ENCODE results near the gene COBL.
A peak's percentile ranks its signal among the peaks of the same experiment; 100 is the strongest.
"Not testable (repeated sequence)": the region's sequence is repeated elsewhere in the genome, so short reads cannot be mapped to it uniquely, and the experiment has no call there.

Gene COBL

GRCh38 chr7:51228386-51228958 is 88.1 kb downstream of the COBL start:
- no peak for DNase-seq

GRCh38 chr7:51227861-51228260 is 88.7 kb downstream of the COBL start:
- no peak for DNase-seq

DNA sequence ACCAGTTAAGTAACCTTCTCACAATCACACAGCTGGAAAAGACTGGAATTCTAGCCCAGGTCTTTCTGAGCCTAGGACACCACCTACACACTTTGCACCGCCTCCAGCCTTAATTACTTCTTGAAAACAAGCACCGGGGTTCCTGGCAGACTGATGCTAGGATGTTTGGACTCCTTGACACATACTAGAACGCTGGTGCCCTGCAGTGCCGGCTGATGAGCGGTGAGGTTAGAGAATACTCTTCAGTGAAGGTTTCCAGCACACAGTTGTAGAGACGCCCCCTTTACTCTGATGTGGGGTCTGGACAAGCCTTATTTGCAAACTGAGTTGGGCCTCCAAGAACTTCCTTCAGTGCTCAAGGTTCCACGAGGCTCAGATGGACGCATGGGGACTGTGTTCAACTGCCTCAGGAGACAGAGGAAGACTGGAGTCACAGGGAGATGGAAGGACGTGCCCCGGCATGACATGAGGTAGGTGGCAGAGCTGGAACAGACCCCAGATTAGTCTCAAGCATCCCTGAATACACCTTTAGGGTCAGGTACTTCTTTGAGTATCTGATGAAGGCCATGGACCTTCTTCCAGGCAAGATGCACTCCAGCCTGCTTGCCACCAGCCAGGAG is 89.6 kb downstream of the COBL start:
- DNase-seq = no peak

DNA sequence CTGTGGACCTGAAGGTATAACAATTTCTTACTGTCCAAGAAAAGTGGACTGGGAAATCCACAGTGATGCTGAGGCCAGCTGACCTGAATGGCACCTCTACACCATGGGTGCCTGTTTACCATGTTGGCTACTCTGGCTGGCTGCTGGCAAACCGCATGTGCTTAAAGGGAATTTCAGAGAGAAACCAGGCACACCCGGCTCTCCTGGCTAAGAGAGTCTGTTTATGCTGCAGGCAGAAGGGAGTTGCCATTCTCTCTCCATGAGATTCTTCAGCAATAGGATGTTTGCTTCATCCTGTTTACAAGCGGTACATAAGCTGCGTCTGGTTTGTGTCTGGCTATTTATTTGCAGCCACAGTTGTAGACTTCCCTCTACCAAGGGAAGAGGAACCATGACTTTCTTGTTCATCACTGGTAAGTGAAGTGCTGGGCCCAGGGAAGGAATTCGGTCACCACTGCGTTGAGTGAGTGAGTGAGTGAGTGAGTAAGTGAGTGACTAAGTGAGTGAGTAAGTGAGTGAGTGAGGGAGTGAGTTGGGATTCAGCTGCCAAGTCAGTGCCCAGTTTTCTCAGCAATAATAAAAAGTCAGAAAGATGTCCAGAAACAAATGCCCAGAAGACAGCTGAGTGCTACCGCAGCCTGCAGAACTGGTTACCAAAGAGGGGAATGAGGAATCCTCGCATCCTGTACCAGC is 90.4 kb downstream of the COBL start:
- DNase-seq = no peak

DNA sequence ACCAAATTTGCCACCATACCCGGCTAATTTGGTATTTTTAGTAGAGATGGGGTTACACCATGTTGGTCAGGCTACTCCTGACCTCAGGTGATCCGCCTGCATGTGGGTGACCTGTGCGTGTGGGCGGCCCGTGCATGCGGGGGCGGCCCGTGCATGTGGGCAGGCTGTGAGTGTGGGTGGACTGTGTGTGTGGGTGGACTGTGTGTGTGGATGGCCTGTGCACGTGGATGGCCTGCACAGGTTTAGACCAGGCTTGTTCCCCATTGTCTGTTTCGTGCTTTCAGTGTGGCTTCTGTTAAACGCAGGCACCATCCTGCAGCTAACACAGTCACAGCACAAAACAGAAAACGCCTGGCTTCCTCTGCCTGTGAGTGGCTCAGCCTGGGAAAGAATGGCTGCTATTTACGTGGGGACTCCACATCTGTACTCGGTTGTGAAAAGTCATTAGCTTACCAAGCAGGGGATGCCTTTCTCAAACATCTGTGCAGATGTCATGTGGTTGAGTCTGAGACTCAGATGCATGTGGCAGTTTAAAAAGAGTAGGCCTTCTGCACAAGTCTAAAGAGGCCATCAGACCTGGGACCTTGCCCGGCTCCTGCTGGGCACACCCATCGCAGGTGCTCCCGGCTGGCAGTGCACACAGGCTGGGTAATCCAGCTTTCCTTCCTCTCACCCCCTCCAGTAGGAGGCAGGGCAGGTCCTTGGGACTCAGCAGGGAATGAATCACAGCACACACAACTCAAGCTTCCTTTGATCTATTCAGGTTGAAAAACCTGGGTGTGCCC is 91.6 kb downstream of the COBL start:
- no peak for DNase-seq

- DNase-seq = no peak
These were observed 93.1 kb downstream of the COBL start for GRCh38 chr7:51223505-51223904.

- DNase-seq = no peak
These were observed 93.7 kb downstream of the COBL start for GRCh38 chr7:51222916-51223315.

DNA sequence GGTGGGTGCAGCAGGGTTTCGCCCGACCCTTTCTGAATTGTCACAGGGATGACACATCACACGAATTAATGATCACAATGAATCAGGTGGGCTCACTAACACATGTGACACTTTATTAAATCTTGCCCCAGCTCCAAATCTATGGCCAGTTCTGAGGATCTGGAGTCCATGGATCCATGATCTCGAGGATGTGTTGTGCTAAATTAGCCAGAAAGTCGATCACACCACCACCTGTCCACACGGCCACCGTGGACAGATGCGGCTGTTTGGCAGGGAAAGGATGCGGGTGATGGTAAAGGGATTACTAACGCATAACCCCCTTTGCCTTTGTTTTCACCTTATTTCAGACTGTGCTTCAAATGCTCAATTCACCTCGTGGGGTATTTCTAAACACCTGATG is 96.4 kb downstream of the COBL start:
- no peak for DNase-seq

- no peak for DNase-seq
These were observed 97.2 kb downstream of the COBL start for GRCh38 chr7:51219261-51219988.

- no peak for DNase-seq
These were observed 98.8 kb downstream of the COBL start for GRCh38 chr7:51217804-51218203.

DNA sequence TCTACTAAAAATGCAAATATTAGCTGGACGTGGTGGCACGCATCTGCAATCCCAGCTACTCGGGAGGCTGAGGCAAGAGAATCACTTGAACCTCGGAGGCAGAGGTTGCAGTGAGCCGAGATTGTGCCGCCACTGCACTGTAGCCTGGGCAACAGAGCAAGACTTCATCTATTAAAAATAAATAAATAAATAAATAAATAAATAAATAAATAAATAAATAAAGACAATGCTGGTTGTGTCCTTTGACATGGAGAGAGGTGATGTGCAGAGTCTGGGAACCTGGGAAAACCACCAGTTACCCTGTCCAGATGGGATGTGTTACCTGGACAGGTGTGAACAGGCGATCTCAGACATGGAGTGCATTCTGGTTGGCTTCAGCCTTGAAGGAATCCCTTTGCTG is 102.5 kb downstream of the COBL start:
- DNase-seq = no peak

- DNase-seq = no peak
These were observed 103.0 kb downstream of the COBL start for GRCh38 chr7:51213618-51214017.

GRCh38 chr7:51210766-51211165 is 105.8 kb downstream of the COBL start:
- DNase-seq = no peak

DNA sequence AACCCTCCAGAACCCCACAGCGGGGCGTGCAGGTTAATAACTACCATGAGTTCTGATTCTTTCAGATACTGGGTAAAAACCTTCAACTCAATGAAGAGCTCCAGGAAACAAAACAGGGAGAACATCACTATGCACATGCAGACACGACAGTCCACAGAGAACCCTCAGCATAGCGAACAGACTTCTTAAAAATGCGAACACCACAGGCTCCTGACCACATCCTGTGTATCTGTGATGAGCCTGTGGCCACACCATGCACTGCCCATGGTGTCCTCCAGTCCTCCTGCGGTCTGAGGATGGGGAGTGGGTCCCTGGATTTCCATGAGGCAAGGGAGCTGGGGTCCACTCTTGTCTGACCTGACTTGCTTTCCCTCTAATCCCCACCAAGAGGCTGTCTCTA is 107.2 kb downstream of the COBL start:
- no peak for DNase-seq

- not testable (repeated sequence) for DNase-seq
These were observed 108.5 kb downstream of the COBL start for GRCh38 chr7:51208125-51208524.

DNA sequence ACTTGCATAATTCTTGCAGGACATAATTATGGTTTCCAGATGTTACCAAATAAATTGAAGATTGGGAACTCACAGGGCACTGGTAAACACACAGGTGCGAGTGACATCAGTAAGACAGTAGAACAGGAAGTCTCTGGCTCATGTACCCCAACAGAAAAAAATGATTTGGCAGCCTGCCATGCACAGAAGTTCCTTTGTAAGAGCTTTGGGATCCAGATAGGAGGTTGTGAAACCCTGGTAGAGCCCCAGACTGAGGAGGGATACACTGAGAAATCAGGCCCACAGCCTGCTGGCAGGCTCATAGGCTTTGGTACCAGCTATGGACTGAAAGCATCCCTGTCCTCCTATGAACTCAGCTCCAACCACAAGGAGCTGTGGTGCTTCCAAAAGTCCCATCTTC is 118.0 kb downstream of the COBL start:
- DNase-seq = no peak

GRCh38 chr7:51190969-51191368 is 125.6 kb downstream of the COBL start:
- DNase-seq = no peak

- DNase-seq = no peak
These were observed 126.8 kb downstream of the COBL start for GRCh38 chr7:51189777-51190176.

DNA sequence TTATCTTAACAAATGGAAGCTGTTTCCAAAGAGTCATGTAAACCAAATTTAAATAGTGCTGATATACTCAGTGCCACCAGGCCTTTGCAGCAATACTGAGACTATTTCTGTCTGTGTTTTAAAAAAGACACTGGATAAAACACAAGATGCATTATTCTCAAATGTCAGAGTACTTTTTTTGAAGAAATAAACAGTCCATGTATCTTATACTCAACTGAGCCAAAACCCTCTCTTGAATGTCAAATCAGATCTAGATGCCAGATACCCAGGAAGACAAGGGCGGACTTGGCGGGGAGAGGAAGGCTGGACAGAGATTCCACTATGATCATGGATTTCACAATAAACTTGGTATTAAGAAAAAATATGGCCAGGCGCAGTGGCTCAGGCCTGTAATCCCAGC is 127.6 kb downstream of the COBL start:
- DNase-seq = no peak

DNA sequence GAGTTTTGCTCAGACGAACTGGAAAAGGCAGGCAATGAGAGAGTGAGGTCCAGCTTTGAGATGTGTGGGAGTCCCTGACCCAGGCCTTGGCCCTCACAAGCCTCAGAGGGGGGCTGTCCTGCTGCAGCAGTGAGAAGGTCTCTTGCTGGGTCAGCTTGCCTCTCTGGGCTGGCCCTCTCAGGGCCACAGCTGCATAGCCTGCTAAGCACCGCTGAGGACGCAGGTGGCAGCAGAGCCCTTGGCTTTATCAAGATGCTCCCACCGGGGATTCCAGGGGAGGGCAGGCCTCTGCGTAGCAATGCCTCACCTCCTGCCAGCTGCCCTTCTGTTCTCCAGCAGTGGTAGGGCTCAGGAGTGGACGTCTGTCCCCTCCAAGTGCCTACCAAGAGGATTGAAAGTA is 128.7 kb downstream of the COBL start:
- DNase-seq = peak; percentile 60

DNA sequence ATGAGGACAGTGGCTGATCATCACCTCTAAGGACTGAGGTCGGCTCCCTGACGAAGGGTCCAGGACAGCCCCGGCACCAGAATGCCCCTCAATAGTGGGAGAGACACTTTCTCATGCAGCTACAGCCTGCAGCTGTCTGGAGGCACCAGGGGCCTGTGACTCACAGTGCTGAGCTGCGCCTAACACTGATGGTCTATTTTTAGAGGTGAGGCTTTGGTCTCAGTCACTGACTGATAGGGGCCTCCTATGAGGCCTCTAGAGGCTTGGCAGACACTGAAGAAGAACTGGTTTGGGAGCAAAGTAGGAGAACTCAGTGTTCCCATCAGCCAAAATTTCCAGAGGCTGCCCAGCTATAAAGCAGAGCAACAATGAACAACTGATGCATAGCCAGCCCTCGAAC is 130.1 kb downstream of the COBL start:
- no peak for DNase-seq

DNA sequence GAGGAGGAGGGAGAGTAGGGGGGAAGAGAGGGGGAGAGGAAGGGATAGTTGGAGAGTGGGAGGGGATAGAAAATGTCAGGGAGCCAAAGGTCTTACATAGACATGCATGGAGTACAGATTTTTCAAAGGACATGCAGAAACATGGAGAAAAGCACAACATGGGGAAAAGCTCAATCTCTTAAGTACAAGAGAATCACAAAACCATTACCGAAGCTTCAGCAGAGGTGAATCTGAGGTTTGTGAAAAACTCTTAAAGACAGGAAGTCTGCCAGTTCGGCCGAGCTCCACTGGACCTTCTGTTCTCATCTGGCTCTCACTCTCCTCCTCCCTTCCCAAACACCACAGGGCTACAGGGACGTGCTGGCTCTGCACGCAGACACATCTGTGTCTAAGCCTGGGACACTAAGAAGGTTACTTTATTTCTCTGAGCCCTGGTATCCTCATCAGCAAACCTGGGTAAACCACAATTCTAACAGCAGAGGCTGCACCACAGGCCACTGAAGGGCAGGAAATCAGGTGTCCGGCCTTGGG is 133.9 kb downstream of the COBL start:
- DNase-seq = no peak

- no peak for DNase-seq
These were observed 136.5 kb downstream of the COBL start for GRCh38 chr7:51180092-51180491.

Measured in NCI-H524 treated with DMSO at 0.1 percent for 48 hours (cell line).